HUES6 (cell line): ENCODE measurements around the gene ARID1B.

ENCODE experiments used
- H3K27ac ChIP-seq: 2 replicates; pipeline ENCODE4 v1.7.0; 2013; ENCODE audit warnings: low read depth, mild to moderate bottlenecking, low read length, inconsistent platforms
- H3K27me3 ChIP-seq: 2 replicates; pipeline ENCODE4 v1.6.1; 2013; ENCODE audit warnings: low read length; ENCODE audit not compliant: control insufficient read depth, insufficient read depth
- H3K36me3 ChIP-seq: 2 replicates; pipeline ENCODE4 v1.6.1; 2013; ENCODE audit warnings: low read length; ENCODE audit not compliant: control insufficient read depth, insufficient read depth
- H3K4me1 ChIP-seq: 2 replicates; pipeline ENCODE4 v1.6.1; 2013; ENCODE audit warnings: low read length; ENCODE audit not compliant: control insufficient read depth, insufficient read depth
- H3K4me3 ChIP-seq: 2 replicates; pipeline ENCODE4 v1.5.1; 2013; ENCODE audit warnings: low read depth, low read length
- H3K9ac ChIP-seq: one replicate; pipeline ENCODE4 v1.6.1; 2013; ENCODE audit warnings: mild to moderate bottlenecking, low read length
- H3K9me3 ChIP-seq: 2 replicates; pipeline ENCODE4 v1.6.1; 2013; ENCODE audit warnings: low read depth, low read length; ENCODE audit not compliant: control insufficient read depth, insufficient read depth

ARID1B gene

DNA sequence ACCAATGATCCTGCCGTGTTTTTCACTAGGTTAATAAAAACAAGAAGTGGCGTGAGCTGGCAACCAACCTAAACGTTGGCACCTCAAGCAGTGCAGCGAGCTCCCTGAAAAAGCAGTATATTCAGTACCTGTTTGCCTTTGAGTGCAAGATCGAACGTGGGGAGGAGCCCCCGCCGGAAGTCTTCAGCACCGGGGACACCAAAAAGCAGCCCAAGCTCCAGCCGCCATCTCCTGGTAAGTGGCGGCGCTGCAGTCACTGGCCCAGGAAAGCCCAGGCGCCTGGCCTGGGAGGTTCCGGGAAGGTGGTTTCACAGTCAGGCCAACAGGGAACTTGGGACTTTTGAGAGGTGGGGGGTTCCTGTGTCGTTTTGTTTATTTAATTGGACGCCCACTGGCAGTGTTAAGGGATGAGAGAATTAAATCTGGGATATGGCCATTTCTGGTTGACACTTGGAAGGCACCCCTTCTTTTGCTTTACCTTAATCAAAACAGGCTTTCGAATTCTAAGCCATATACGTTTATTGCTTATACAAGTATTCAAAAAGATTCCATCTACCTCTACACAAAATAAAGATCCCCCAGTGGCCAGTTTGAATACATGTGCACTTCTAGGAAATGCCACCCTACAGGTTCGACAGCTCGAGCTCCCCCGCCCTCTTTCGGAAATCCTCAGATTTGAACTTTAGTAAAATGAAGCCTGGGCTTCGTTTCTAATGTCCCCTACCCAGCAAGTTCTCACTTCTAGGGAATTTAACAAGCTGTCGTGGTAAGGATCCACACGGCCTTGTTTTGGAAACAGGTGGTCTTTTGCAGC, 407.2 kb downstream of the ARID1B start:
- Histone ChIP-seq H3K9ac (peak overlapping the region; percentile 20), H3K27me3 (no peaks in the 10 kb centered on the region), H3K9me3 (no peaks in the 10 kb centered on the region), H3K36me3 (peaks cover 47% of the 10 kb centered on the region), H3K4me3 (no peak overlapping the region), H3K4me1 (peaks cover 11% of the 10 kb centered on the region), H3K27ac (no peak overlapping the region)

DNA sequence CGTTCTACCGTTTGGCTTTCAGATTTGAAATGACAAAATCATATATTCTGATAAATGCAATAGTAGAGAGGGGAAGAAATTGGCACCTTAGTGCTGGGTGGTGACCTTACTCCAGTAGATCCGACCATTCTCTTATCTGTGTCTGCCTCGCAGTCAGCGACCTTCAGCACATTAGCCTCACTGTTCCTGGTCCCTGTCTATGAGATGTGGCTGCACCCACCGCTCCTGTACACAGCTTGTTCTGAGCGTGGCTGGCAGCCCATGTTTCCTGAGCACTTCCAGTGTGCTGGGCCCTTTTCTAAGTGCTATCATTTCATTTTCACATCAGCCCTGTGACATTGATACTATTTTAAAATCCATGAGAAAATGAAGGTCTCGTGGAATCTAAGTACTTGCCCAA, 408.0 kb downstream of the ARID1B start:
- peaks cover 11% of the 10 kb centered on the region for H3K4me1 ChIP-seq
- H3K27ac ChIP-seq, result no peak overlapping the region
- H3K9ac ChIP-seq, result no peak overlapping the region
- peaks cover 54% of the 10 kb centered on the region for H3K36me3 ChIP-seq
- H3K4me3 ChIP-seq, result no peak overlapping the region
- H3K9me3 ChIP-seq, result no peaks in the 10 kb centered on the region
- H3K27me3 ChIP-seq, result no peaks in the 10 kb centered on the region

DNA sequence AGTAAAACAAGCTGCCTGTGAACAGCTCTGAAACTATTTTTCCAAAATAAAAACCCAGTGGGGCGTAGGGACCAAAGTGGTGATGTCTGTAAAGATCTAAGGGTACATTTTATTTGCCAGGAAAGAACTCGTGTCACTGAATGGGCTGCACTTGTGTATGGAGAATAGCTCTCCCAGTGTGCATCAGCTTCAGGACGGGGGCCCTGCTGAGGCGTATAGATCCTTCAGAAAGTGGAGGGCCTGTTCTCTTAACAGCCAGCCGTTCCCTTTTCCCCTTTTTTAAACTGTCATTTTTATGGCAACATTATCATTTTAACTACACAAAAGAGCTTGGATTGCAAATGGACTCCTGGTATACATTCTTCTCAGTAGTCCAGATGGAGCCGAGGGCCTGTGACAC, 408.8 kb downstream of the ARID1B start:
- H3K27me3 ChIP-seq, result no peaks in the 10 kb centered on the region
- H3K36me3 ChIP-seq, result peaks cover 62% of the 10 kb centered on the region
- H3K4me3 ChIP-seq, result no peak overlapping the region
- peaks cover 11% of the 10 kb centered on the region for H3K4me1 ChIP-seq
- H3K9me3 ChIP-seq, result no peaks in the 10 kb centered on the region
- no peak overlapping the region for H3K9ac ChIP-seq
- no peak overlapping the region for H3K27ac ChIP-seq

DNA sequence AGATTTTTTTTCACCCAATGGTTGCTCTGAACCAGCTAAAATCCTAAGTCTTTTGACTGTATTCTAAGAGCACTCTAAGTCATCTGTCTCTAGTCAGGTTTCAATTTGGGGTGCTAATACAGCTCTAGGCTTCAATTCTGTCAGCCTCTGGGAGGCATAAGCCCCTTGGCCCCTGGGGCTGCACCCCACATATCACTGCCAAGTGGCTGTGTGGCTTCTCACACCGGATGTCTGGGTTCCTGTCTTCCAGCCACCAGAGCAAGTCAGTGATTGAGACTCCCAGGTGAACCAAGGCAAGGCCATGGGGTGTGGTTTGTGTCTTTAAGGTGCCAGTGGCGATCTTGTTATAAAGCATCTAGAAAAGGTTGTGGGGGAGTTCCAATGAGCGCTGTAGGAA, 409.6 kb downstream of the ARID1B start:
- Histone ChIP-seq H3K4me3 (no peak overlapping the region), H3K36me3 (peaks cover 64% of the 10 kb centered on the region), H3K27me3 (no peaks in the 10 kb centered on the region), H3K27ac (no peak overlapping the region), H3K4me1 (peaks cover 11% of the 10 kb centered on the region), H3K9me3 (no peaks in the 10 kb centered on the region), H3K9ac (no peak overlapping the region)

DNA sequence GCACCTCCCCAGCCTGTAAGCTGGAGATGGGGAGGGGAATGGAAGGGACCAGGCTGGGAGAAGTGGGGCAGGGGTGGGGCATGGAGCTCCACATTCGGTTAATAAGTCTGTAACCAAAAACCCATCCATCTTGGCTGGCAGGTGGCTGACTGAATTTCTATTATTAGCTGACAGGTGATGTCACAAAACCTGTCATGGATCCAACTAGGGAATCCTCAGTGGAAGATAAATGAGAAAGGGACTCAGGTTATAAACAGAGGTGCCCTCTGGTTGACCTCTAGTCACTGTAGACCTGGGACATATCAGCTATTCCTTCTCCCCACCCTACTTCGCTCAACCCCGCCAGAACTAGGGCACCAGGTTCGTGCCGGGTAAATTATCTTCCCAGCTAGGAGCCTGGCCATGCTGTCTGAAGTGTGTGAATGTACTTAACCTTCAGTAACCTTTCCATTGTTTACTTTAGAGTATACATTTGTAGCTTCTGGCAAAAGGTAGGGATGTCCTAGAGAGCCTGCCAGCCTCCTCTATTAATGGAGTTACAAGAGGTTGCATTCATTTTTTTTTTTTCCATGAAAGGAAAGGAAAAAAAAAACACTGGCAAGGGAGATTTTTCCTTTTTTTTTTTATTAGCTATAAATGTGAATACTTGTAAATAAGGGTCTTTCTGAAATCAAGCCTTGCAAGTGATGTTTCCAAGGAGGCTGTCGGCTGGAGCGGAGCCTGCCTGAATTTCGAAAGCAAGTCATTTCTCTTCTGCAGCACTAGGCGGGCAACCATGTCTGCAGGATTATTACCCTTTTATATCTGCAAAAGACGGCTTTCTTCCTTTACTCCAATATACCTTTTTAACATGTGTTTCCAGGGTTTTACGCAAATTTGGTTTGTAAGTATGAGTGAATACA, 410.3 kb downstream of the ARID1B start:
- H3K4me1 ChIP-seq, result peaks cover 11% of the 10 kb centered on the region
- H3K27ac ChIP-seq, result no peak overlapping the region
- no peak overlapping the region for H3K9ac ChIP-seq
- H3K27me3 ChIP-seq, result no peaks in the 10 kb centered on the region
- H3K36me3 ChIP-seq, result peaks cover 68% of the 10 kb centered on the region
- H3K9me3 ChIP-seq, result no peaks in the 10 kb centered on the region
- no peak overlapping the region for H3K4me3 ChIP-seq

DNA sequence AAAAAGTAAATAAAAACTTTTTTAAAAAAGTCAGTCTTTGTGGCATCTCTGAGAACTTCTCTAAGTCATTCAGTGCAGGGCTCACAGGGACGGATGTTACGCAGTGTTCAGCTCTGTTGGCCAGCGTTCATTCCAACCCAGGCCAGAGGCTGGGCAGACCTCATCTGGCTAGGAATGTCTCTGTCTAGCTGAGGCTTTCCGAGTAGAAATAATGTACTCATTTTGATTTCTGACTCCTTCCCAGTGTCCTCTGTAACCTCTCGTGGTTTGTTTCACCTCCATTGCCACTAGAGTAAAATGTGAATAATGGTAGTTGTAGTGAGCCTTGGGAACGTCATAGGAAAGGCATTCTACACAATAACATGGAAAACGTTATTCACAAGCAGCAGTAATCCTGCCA, 411.0 kb downstream of the ARID1B start:
- Histone ChIP-seq H3K27me3 (no peaks in the 10 kb centered on the region), H3K4me3 (no peak overlapping the region), H3K4me1 (peaks cover 11% of the 10 kb centered on the region), H3K27ac (no peak overlapping the region), H3K9me3 (no peaks in the 10 kb centered on the region), H3K36me3 (peaks cover 66% of the 10 kb centered on the region), H3K9ac (no peak overlapping the region)

DNA sequence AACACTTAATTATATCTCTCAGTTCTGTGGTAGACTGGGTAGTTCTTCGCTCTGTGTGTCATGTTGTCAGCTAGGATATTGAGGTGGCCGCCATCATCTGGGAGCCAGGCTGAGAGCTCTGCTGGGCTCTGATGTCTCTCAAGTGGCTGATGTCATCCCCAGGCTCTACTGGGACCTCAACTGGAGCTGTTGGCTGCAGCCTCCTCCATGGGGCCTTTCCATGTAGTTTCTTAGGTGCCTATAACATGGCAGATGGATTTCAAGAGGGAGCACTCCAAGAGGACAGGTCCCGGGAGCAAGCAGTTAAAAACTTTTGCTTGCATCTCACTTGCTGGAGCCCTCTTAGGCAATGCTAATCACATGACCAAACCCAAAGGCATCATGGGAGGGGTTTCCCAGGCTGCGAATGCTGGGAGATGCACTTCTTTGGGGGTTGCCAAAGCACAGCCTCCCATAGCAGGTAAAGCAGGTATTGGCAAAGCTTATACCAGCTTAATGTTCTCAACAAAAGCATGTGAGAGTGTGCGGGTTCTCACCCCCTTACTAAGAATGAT, 416.3 kb downstream of the ARID1B start:
- no peaks in the 10 kb centered on the region for H3K9me3 ChIP-seq
- no peak overlapping the region for H3K27ac ChIP-seq
- H3K27me3 ChIP-seq, result no peaks in the 10 kb centered on the region
- no peak overlapping the region for H3K4me3 ChIP-seq
- peaks cover 10% of the 10 kb centered on the region for H3K4me1 ChIP-seq
- no peak overlapping the region for H3K9ac ChIP-seq
- peaks cover 73% of the 10 kb centered on the region for H3K36me3 ChIP-seq

DNA sequence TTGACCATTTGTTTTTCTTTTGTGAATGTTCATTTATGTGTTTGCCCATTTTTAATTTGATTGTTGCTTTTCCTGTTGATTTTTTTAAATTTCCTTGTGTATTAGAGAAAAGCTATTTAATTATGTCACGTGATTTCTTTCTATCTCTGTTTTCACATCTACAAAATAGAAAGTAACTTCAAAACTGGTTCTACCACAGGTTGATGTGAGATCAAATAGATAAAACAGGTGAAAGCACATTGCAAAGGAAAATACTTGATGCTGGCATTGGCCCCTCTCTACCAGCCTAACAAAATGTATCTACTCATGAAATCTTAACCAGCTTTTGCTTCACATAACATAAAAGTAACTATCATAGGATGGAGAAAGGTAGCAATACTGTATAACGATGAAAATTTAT, 416.9 kb downstream of the ARID1B start:
- peaks cover 78% of the 10 kb centered on the region for H3K36me3 ChIP-seq
- no peaks in the 10 kb centered on the region for H3K27me3 ChIP-seq
- no peak overlapping the region for H3K9ac ChIP-seq
- peaks cover 10% of the 10 kb centered on the region for H3K4me1 ChIP-seq
- no peak overlapping the region for H3K27ac ChIP-seq
- no peaks in the 10 kb centered on the region for H3K9me3 ChIP-seq
- H3K4me3 ChIP-seq, result no peak overlapping the region

DNA sequence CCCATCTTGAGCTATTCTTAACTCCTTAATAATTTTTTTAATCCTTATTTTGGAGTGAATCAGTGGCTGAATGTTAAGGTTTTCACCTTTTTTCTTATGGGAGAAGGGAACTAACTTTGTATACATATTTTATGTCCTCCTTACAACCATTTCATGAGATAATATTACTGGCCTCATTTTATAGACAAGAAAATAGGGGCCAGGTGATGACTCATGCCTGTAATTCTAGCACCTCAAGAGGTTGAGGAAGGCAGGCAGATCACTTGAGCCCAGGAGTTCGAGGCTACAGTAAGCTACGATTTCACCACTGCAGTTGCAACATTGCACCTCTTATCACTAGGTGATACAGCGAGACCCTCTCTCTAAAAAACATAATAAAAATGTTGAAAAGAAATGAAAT, 417.5 kb downstream of the ARID1B start:
- H3K4me3 ChIP-seq, result no peak overlapping the region
- no peaks in the 10 kb centered on the region for H3K27me3 ChIP-seq
- peaks cover 76% of the 10 kb centered on the region for H3K36me3 ChIP-seq
- H3K27ac ChIP-seq, result no peak overlapping the region
- H3K4me1 ChIP-seq, result peaks cover 10% of the 10 kb centered on the region
- no peak overlapping the region for H3K9ac ChIP-seq
- no peaks in the 10 kb centered on the region for H3K9me3 ChIP-seq

DNA sequence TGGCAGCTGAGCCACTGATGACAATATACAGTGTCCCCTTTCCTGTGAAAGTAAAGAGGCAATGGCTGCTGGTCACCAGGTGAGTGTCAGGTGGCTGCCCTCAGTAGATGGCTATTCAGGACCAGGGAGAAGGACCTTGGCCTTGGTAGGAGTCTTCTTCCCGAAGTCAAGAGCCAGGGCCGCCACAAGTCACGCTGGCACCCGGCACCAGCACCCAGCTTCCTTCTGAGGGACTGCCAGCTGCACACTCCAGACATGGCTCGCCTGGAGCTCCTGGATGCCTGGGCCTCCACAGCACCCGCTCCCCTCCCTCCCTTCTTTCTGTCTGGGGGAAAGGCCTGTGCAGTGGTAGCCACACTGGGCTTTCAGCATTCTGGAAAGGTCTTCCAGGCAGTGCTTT, 419.2 kb downstream of the ARID1B start:
- no peak overlapping the region for H3K9ac ChIP-seq
- no peak overlapping the region for H3K4me3 ChIP-seq
- no peaks in the 10 kb centered on the region for H3K9me3 ChIP-seq
- peaks cover 10% of the 10 kb centered on the region for H3K4me1 ChIP-seq
- H3K36me3 ChIP-seq, result peaks cover 75% of the 10 kb centered on the region
- H3K27me3 ChIP-seq, result no peaks in the 10 kb centered on the region
- H3K27ac ChIP-seq, result no peak overlapping the region
